GM12874 (cell line): ENCODE measurements around the gene CDH13.

Experiments
- CTCF ChIP-seq: IDR thresholded peaks from 2 replicates; pipeline ENCODE4 v1.5.1; 2011; ENCODE audit warnings: low read depth, mild to moderate bottlenecking, control low read depth, low read length, moderate library complexity; ENCODE audit not compliant: insufficient read depth

The CDH13 gene

GRCh38 chr16:83138976-83139690 is 512.4 kb downstream of the CDH13 start:
- TF ChIP-seq CTCF, result no peak

GRCh38 chr16:83143788-83144187 is 517.0 kb downstream of the CDH13 start:
- TF ChIP-seq CTCF, result no peak

GRCh38 chr16:83145297-83145696 is 518.5 kb downstream of the CDH13 start:
- no peak for TF ChIP-seq CTCF

GRCh38 chr16:83147244-83147643 is 520.5 kb downstream of the CDH13 start:
- TF ChIP-seq CTCF, result no peak

- TF ChIP-seq CTCF, result no peak
Observed at GRCh38 chr16:83158320-83158957, 531.7 kb downstream of the CDH13 start.

GRCh38 chr16:83159049-83159448 is 532.3 kb downstream of the CDH13 start:
- no peak for TF ChIP-seq CTCF

GRCh38 chr16:83160287-83161020 is 533.7 kb downstream of the CDH13 start:
- TF ChIP-seq CTCF, result no peak
